H9 (cell line): Measurements from ENCODE around the gene FYN. TPM values are rescaled to one million over a fixed set of nuclear protein-coding genes. Genes with fewer than 3 reads are reported as not detected.

Experiments
- DNase-seq: peaks from one replicate; pipeline ENCODE4 v3.0.0-alpha.2; 2017
- H2AFZ ChIP-seq: one replicate; pipeline ENCODE4 v1.6.1; 2013; ENCODE audit warnings: mild to moderate bottlenecking, low read length, control low read depth, moderate library complexity
- H2AK5ac ChIP-seq: 2 replicates; pipeline ENCODE4 v1.6.1; 2013; ENCODE audit warnings: low read length, control low read depth, mixed read lengths; ENCODE audit not compliant: insufficient read length
- H2BK120ac ChIP-seq: one replicate; pipeline ENCODE4 v1.6.1; 2013; ENCODE audit warnings: low read depth, mild to moderate bottlenecking, low read length, control low read depth, inconsistent platforms; ENCODE audit not compliant: poor library complexity, severe bottlenecking
- H2BK12ac ChIP-seq: 2 replicates; pipeline ENCODE4 v1.6.1; 2013; ENCODE audit warnings: low read length, control low read depth, mixed read lengths, low read depth; ENCODE audit not compliant: insufficient read length
- H2BK15ac ChIP-seq: 2 replicates; pipeline ENCODE4 v1.6.1; 2013; ENCODE audit warnings: low read depth, low read length, control low read depth
- H2BK20ac ChIP-seq: one replicate; pipeline ENCODE4 v1.6.1; 2013; ENCODE audit warnings: low read depth, mild to moderate bottlenecking, low read length, control low read depth, inconsistent platforms; ENCODE audit not compliant: poor library complexity, severe bottlenecking
- H2BK5ac ChIP-seq: 2 replicates; pipeline ENCODE4 v1.6.1; 2013; ENCODE audit warnings: low read length, control low read depth, mixed read lengths; ENCODE audit not compliant: insufficient read length
- H3K14ac ChIP-seq: 2 replicates; pipeline ENCODE4 v1.6.1; 2013; ENCODE audit warnings: low read length, control low read depth; ENCODE audit not compliant: insufficient read depth
- H3K18ac ChIP-seq: 2 replicates; pipeline ENCODE4 v1.6.1; 2013; ENCODE audit warnings: low read depth, mild to moderate bottlenecking, mixed read lengths, low read length, control low read depth; ENCODE audit not compliant: insufficient read length
- H3K23ac ChIP-seq: 2 replicates; pipeline ENCODE4 v1.6.1; 2013; ENCODE audit warnings: low read length, control low read depth, mixed read lengths, low read depth; ENCODE audit not compliant: insufficient read length
- H3K23me2 ChIP-seq: 2 replicates; pipeline ENCODE4 v1.6.1; 2013; ENCODE audit warnings: low read depth, mild to moderate bottlenecking, mixed read lengths, low read length, control low read depth; ENCODE audit not compliant: insufficient read length, poor library complexity, severe bottlenecking
- H3K27ac ChIP-seq: 2 replicates; pipeline ENCODE4 v1.5.1; 2013; ENCODE audit warnings: low read length, control low read depth, mixed read lengths, low read depth; ENCODE audit not compliant: insufficient read length
- H3K27me3 ChIP-seq: 2 replicates; pipeline ENCODE4 v1.6.1; 2013; ENCODE audit warnings: low read length, control low read depth, inconsistent platforms; ENCODE audit not compliant: insufficient read depth
- H3K4ac ChIP-seq: 2 replicates; pipeline ENCODE4 v1.6.1; 2013; ENCODE audit warnings: low read depth, mild to moderate bottlenecking, control low read depth, inconsistent platforms, low read length, moderate library complexity
- H3K4me1 ChIP-seq: 2 replicates; pipeline ENCODE4 v1.6.1; 2013; ENCODE audit warnings: low read length, control low read depth, inconsistent platforms; ENCODE audit not compliant: insufficient read depth
- H3K4me2 ChIP-seq: 2 replicates; pipeline ENCODE4 v1.6.1; 2013; ENCODE audit warnings: low read length, control low read depth, mixed read lengths; ENCODE audit not compliant: insufficient read length, insufficient read depth
- H3K56ac ChIP-seq: 2 replicates; pipeline ENCODE4 v1.6.1; 2013; ENCODE audit warnings: low read depth, mild to moderate bottlenecking, mixed read lengths, low read length, control low read depth; ENCODE audit not compliant: insufficient read length
- H3K79me1 ChIP-seq: 2 replicates; pipeline ENCODE4 v1.6.1; 2013; ENCODE audit warnings: low read depth, mild to moderate bottlenecking, moderate library complexity, low read length, control low read depth, inconsistent platforms; ENCODE audit not compliant: insufficient read depth, poor library complexity, severe bottlenecking
- H3K79me2 ChIP-seq: 2 replicates; pipeline ENCODE4 v1.6.1; 2013; ENCODE audit warnings: low read length, control low read depth, inconsistent platforms; ENCODE audit not compliant: insufficient read depth
- H3K9ac ChIP-seq: 2 replicates; pipeline ENCODE4 v1.6.1; 2013; ENCODE audit warnings: low read length, control low read depth, mixed read lengths; ENCODE audit not compliant: insufficient read length; ENCODE audit errors: extremely low read depth
- H3K9me3 ChIP-seq: one replicate; pipeline ENCODE4 v1.6.1; 2013; ENCODE audit warnings: low read depth, low read length, inconsistent platforms; ENCODE audit not compliant: control insufficient read depth
- H3T11ph ChIP-seq: one replicate; pipeline ENCODE4 v1.6.1; 2013; ENCODE audit warnings: mild to moderate bottlenecking, low read length, control low read depth, inconsistent platforms
- H4K20me1 ChIP-seq: one replicate; pipeline ENCODE4 v1.6.1; 2013; ENCODE audit not compliant: control insufficient read depth, insufficient read length, insufficient read depth
- H4K5ac ChIP-seq: 2 replicates; pipeline ENCODE4 v1.6.1; 2013; ENCODE audit warnings: low read depth, mild to moderate bottlenecking, mixed read lengths, low read length, control low read depth; ENCODE audit not compliant: insufficient read length
- H4K8ac ChIP-seq: replicated peaks from 2 replicates; pipeline ENCODE4 v1.6.1; 2013; ENCODE audit warnings: low read length, control low read depth, mixed read lengths, low read depth; ENCODE audit not compliant: insufficient read length
- H4K91ac ChIP-seq: 2 replicates; pipeline ENCODE4 v1.6.1; 2013; ENCODE audit warnings: low read depth, mild to moderate bottlenecking, moderate library complexity, mixed read lengths, low read length, control low read depth; ENCODE audit not compliant: insufficient read length
- H3K27ac Mint-ChIP-seq, 3 experiments: 2 replicates in 2 of 3; 3 replicates in 1 of 3; pipeline ENCODE4 v1.8.0; 2020 to 2021; ENCODE audit warnings: mixed read lengths in 3 of 3, mild to moderate bottlenecking in 1 of 3, moderate library complexity in 1 of 3
- H3K27me3 Mint-ChIP-seq: 2 replicates; pipeline ENCODE4 v1.8.0; 2021; ENCODE audit warnings: low read depth, mild to moderate bottlenecking, moderate library complexity, mixed read lengths
- H3K36me3 Mint-ChIP-seq, 3 experiments: 2 replicates in 2 of 3; 3 replicates in 1 of 3; pipeline ENCODE4 v1.8.0; 2020 to 2021; ENCODE audit warnings: low read depth in 3 of 3, mixed read lengths in 3 of 3; ENCODE audit not compliant: insufficient read depth in 1 of 3
- H3K4me1 Mint-ChIP-seq, 2 experiments: 2 replicates each; pipeline ENCODE4 v1.8.0; 2020; ENCODE audit warnings: mixed read lengths in 2 of 2
- H3K4me3 Mint-ChIP-seq, 2 experiments: 2 replicates in 1 of 2; 3 replicates in 1 of 2; pipeline ENCODE4 v1.8.0; 2020 to 2021; ENCODE audit warnings: mild to moderate bottlenecking in 2 of 2, mixed read lengths in 2 of 2, moderate library complexity in 1 of 2
- H3K9me3 Mint-ChIP-seq, 2 experiments: 2 replicates in 1 of 2; 3 replicates in 1 of 2; pipeline ENCODE4 v1.8.0; 2020; ENCODE audit warnings: mild to moderate bottlenecking in 2 of 2, mixed read lengths in 2 of 2, moderate library complexity in 1 of 2
- WGBS: extraction: QIAGEN DNeasy Blood & Tissue Kit; methylation state at CpG from one replicate; pipeline ENCODE4 v1.1.7; 2013; ENCODE audit warnings: missing lambda C conversion rate, low lambda C conversion rate, mixed read lengths; ENCODE audit not compliant: insufficient read length; ENCODE audit errors: extremely low coverage; 5-methylcytosine and 5-hydroxymethylcytosine counted together
- total RNA-seq: library from RNA; stranded (reverse); gene quantifications from 2 replicates; pipeline ENCODE4 v1.2.1, GENCODE V29; 2021
- TF ChIP-seq, protein P1 (sequence below): fragments of 200-600 bp; sonication (generic); conservative IDR thresholded peaks from 3 replicates; pipeline ENCODE4 v1.8.0; 2021; ENCODE audit warnings: antibody characterized with exemption, mild to moderate bottlenecking

The FYN gene
- total RNA-seq, 1 experiment from 2014 or later, result 64.8 TPM

- H2BK120ac ChIP-seq, result no peak overlapping the region
- no peak overlapping the region for H3K56ac ChIP-seq
- no peak overlapping the region for H3K4me2 ChIP-seq
- no peak overlapping the region for H3K9ac ChIP-seq
- H3K79me1 ChIP-seq, result no peaks in the 10 kb centered on the region
- Mint-ChIP-seq H3K36me3 (peaks cover 7 to 29% (median 24%) of the 10 kb centered on the region in 3 experiments; a peak in 6 of 7 replicates), H3K27me3 (no peaks in the 10 kb centered on the region), H3K4me1 (no peaks in the 10 kb centered on the region), H3K27ac (peak overlapping the region in 1 of 3 experiments; percentile 25; a peak in 3 of 7 replicates), H3K4me3 (no peak overlapping the region), H3K9me3 (no peaks in the 10 kb centered on the region)
- no peak for DNase-seq
- no peaks in the 10 kb centered on the region for H3K4me1 ChIP-seq
- no peak overlapping the region for H3K23ac ChIP-seq
- no peak overlapping the region for H2BK12ac ChIP-seq
- H3K79me2 ChIP-seq, result no peaks in the 10 kb centered on the region
- no peak overlapping the region for H3K18ac ChIP-seq
- TF ChIP-seq, protein P1, sequence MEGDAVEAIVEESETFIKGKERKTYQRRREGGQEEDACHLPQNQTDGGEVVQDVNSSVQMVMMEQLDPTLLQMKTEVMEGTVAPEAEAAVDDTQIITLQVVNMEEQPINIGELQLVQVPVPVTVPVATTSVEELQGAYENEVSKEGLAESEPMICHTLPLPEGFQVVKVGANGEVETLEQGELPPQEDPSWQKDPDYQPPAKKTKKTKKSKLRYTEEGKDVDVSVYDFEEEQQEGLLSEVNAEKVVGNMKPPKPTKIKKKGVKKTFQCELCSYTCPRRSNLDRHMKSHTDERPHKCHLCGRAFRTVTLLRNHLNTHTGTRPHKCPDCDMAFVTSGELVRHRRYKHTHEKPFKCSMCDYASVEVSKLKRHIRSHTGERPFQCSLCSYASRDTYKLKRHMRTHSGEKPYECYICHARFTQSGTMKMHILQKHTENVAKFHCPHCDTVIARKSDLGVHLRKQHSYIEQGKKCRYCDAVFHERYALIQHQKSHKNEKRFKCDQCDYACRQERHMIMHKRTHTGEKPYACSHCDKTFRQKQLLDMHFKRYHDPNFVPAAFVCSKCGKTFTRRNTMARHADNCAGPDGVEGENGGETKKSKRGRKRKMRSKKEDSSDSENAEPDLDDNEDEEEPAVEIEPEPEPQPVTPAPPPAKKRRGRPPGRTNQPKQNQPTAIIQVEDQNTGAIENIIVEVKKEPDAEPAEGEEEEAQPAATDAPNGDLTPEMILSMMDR, result no peak
- H3T11ph ChIP-seq, result no peak overlapping the region
- no peaks in the 10 kb centered on the region for H3K27me3 ChIP-seq
- H2AK5ac ChIP-seq, result no peak overlapping the region
- H3K27ac ChIP-seq, result no peak overlapping the region
- H4K8ac ChIP-seq, result no peak overlapping the region
- H4K5ac ChIP-seq, result no peak overlapping the region
- H2AFZ ChIP-seq, result no peak overlapping the region
- no peak overlapping the region for H4K91ac ChIP-seq
- no peak overlapping the region for H3K14ac ChIP-seq
- WGBS, result no CpG with 5 or more reads among the region's 3 CpGs
- H4K20me1 ChIP-seq, result peaks cover 2% of the 10 kb centered on the region
- H3K23me2 ChIP-seq, result no peaks in the 10 kb centered on the region
- H2BK15ac ChIP-seq, result no peak overlapping the region
- no peak overlapping the region for H2BK5ac ChIP-seq
- H3K4ac ChIP-seq, result no peak overlapping the region
- H2BK20ac ChIP-seq, result no peak overlapping the region
- H3K9me3 ChIP-seq, result no peaks in the 10 kb centered on the region
Observed at GRCh38 chr6:111701146-111701545, 172.1 kb downstream of the FYN start.
